Endothelial cell of umbilical vein (primary cell): ENCODE measurements around the gene NOTCH3.

Experiments used
- CTCF ChIP-seq, 2 donors: IDR thresholded peaks; 1 replicate in 1 of 2; 2 replicates in 1 of 2; pipeline ENCODE4 v1.5.1; 2011; ENCODE audit warnings: low read length in 2 of 2, mild to moderate bottlenecking in 2 of 2, moderate library complexity in 2 of 2, control low read depth in 1 of 2, inconsistent platforms in 1 of 2, low read depth in 1 of 2; ENCODE audit not compliant: insufficient read depth in 1 of 2; ENCODE audit errors: extremely low read depth in 1 of 2
- EZH2 ChIP-seq: IDR thresholded peaks from 2 replicates; pipeline ENCODE4 v1.6.1; 2012; ENCODE audit warnings: borderline replicate concordance, low read depth, mild to moderate bottlenecking, moderate library complexity, low read length, inconsistent platforms; ENCODE audit not compliant: severe bottlenecking
- FOS ChIP-seq: IDR thresholded peaks from 2 replicates; pipeline ENCODE4 v1.6.1; 2011; ENCODE audit warnings: mild to moderate bottlenecking, low read length, moderate library complexity, borderline replicate concordance; ENCODE audit not compliant: insufficient read depth
- MAX ChIP-seq: IDR thresholded peaks from 2 replicates; pipeline ENCODE4 v1.6.1; 2011; ENCODE audit not compliant: insufficient read depth, insufficient read length
- MYC ChIP-seq: IDR thresholded peaks from one replicate; pipeline ENCODE4 v1.6.1; 2011; ENCODE audit warnings: mild to moderate bottlenecking, low read depth, low read length
- POLR2A ChIP-seq: IDR thresholded peaks from 2 replicates; pipeline ENCODE4 v1.6.1; 2012; ENCODE audit warnings: low read depth, mild to moderate bottlenecking, control low read depth, low read length

GRCh38 chr19:15231271-15231670 is 30.5 kb upstream of the NOTCH3 start:
- TF ChIP-seq EZH2 (no peak), CTCF (IDR thresholded peaks at IDR 0.05; ENCODE audit: extremely low read depth in 1 of 2, insufficient read depth in 1 of 2, low read depth in 1 of 2, low read length in 2 of 2) (no peak), FOS (no peak), POLR2A (no peak), MAX (no peak), MYC (no peak)
